K562 (cell line): ENCODE results near the gene STPG4. TPM values are rescaled to one million over a fixed set of nuclear protein-coding genes. Genes with fewer than 3 reads are reported as not detected.

Source experiments
- ATAC-seq: fragments of 200-7000 bp; cut with Tn5 transposase; 3 replicates; pipeline ENCODE4 v1.9.1; 2020; ENCODE audit warnings: moderate library complexity
- BruUV-seq: library from RNA; stranded (reverse); fragments of 400-500 nt; replicated peaks from 2 replicates; lab custom pipeline; 2021; lab: Mats Ljungman, UMichigan
- CTCF ChIA-PET: fragments of 300-600 bp; formaldehyde crosslinking; extraction: SDS; loops from one replicate; lab custom pipeline; 2021; ENCODE audit warnings: low intra/inter-chr PET ratio; lab: Yijun Ruan, JAX
- POLR2A ChIA-PET: fragments of 300-600, 350-650 bp; sonication (Branson Sonifier 250); formaldehyde crosslinking; extraction: SDS; loops from one replicate; lab custom pipeline; 2021; ENCODE audit warnings: antibody characterized with exemption, inconsistent platforms; lab: Yijun Ruan, JAX
- DNase-seq, 4 experiments: peaks; one replicate each; pipeline versions ENCODE4 v3.0.0 to v3.0.0-alpha.2; 2011 to 2018; ENCODE audit warnings: low spot score in 3 of 4, mixed read lengths in 3 of 4; ENCODE audit errors: extremely low read depth in 1 of 4
- FAIRE-seq: peaks from 2 replicates; lab custom pipeline; 2011; peaks lifted over from hg19 to GRCh38; lab: Jason Lieb, UNC
- H2AFZ ChIP-seq: 2 replicates; pipeline ENCODE4 v1.6.0; 2011; ENCODE audit warnings: low read depth, low read length, control low read depth, inconsistent platforms
- H3K27ac ChIP-seq: fragments of 200-600 bp; 3 replicates; pipeline ENCODE4 v1.8.0; 2011; ENCODE audit warnings: low read depth, mild to moderate bottlenecking, control low read depth, inconsistent platforms, low read length, moderate library complexity, mixed read lengths; ENCODE audit errors: extremely low read depth
- H3K27me3 ChIP-seq, 2 experiments: fragments of 300-600 bp in 1 of 2; 2 replicates in 1 of 2; 3 replicates in 1 of 2; pipeline versions ENCODE4 v1.6.0 to v1.8.0; 2011; ENCODE audit warnings: inconsistent platforms in 2 of 2, low read length in 2 of 2, mild to moderate bottlenecking in 1 of 2, mixed read lengths in 1 of 2, moderate library complexity in 1 of 2; ENCODE audit not compliant: control insufficient read depth in 2 of 2, insufficient read depth in 2 of 2
- H3K36me3 ChIP-seq: fragments of 300-600 bp; 3 replicates; pipeline ENCODE4 v1.8.0; 2011; ENCODE audit warnings: mild to moderate bottlenecking, low read length, inconsistent platforms; ENCODE audit not compliant: control insufficient read depth, insufficient read depth
- H3K4me1 ChIP-seq, 2 experiments: fragments of 200-600 bp in 1 of 2; replicated peaks in 1 of 2; 2 replicates in 1 of 2; 3 replicates in 1 of 2; pipeline versions ENCODE4 v1.5.1 to v1.8.0; 2011; ENCODE audit warnings: inconsistent platforms in 2 of 2, low read length in 2 of 2, mild to moderate bottlenecking in 1 of 2, mixed read lengths in 1 of 2, moderate library complexity in 1 of 2; ENCODE audit not compliant: control insufficient read depth in 2 of 2, insufficient read depth in 2 of 2
- H3K4me2 ChIP-seq: 2 replicates; pipeline ENCODE4 v1.6.1; 2011; ENCODE audit warnings: low read length, control low read depth, inconsistent platforms, mixed read lengths; ENCODE audit not compliant: insufficient read depth
- H3K4me3 ChIP-seq: fragments of 200-600 bp; sonication (generic), shearing (Covaris generic); 2 replicates; pipeline ENCODE4 v1.5.1; 2016; ENCODE audit warnings: control low read depth, inconsistent platforms
- H3K79me2 ChIP-seq: fragments of 200-600 bp; 3 replicates; pipeline ENCODE4 v1.8.0; 2011; ENCODE audit warnings: low read length, inconsistent platforms; ENCODE audit not compliant: control insufficient read depth, insufficient read depth
- H3K9ac ChIP-seq, 2 experiments: 2 replicates each; pipeline versions ENCODE4 v1.6.0 to v1.6.1; 2011; ENCODE audit warnings: low read depth in 2 of 2, low read length in 2 of 2, control low read depth in 1 of 2, inconsistent platforms in 1 of 2, mild to moderate bottlenecking in 1 of 2, mixed read lengths in 1 of 2; ENCODE audit not compliant: insufficient read depth in 1 of 2
- H3K9me1 ChIP-seq: one replicate; pipeline ENCODE4 v1.6.0; 2011; ENCODE audit warnings: inconsistent platforms, mild to moderate bottlenecking, low read length, moderate library complexity; ENCODE audit not compliant: control insufficient read depth, insufficient read depth
- H3K9me3 ChIP-seq: replicated peaks from 2 replicates; pipeline ENCODE4 v1.5.1; 2011; ENCODE audit warnings: low read depth, low read length, inconsistent platforms; ENCODE audit not compliant: control insufficient read depth, insufficient read depth
- H4K20me1 ChIP-seq: replicated peaks from 2 replicates; pipeline ENCODE4 v1.6.1; 2011; ENCODE audit warnings: low read length, inconsistent platforms, mixed read lengths; ENCODE audit not compliant: control insufficient read depth, insufficient read depth
- CEBPG ChIP-seq, 3 experiments: fragments of 200-800 bp in 1 of 3; sonication (Bioruptor generic) in 1 of 3; sonication (generic) in 1 of 3; formaldehyde crosslinking in 1 of 3; IDR thresholded peaks in 2 of 3; conservative IDR thresholded peaks in 1 of 3; 2 replicates each; pipeline versions ENCODE4 v1.6.1 to v1.8.0; 2016 to 2022; ENCODE audit warnings: missing compliant biosample characterization in 2 of 3, missing genetic modification characterization in 2 of 3, mild to moderate bottlenecking in 1 of 3, missing genetic modification reagents in 1 of 3
- MECOM ChIP-seq: fragments of 250-450 bp; sonication (Bioruptor Pico); IDR thresholded peaks from 2 replicates; pipeline ENCODE4 v1.8.0; 2022; ENCODE audit warnings: inconsistent platforms
- NR2C1 ChIP-seq, 2 experiments: fragments of 450-650 bp; IDR thresholded peaks; 2 replicates each; pipeline ENCODE4 v1.6.1; 2017; ENCODE audit warnings: mild to moderate bottlenecking in 2 of 2, antibody characterized with exemption in 1 of 2, inconsistent platforms in 1 of 2, missing compliant biosample characterization in 1 of 2, missing genetic modification characterization in 1 of 2
- RFX7 ChIP-seq: fragments of 250-450 bp; sonication (Bioruptor Pico); IDR thresholded peaks from 2 replicates; pipeline ENCODE4 v1.5.1; 2021; ENCODE audit warnings: mild to moderate bottlenecking
- XRCC4 ChIP-seq: IDR thresholded peaks from one replicate; pipeline ENCODE4 v1.6.1; 2011; ENCODE audit not compliant: insufficient read depth, insufficient read length; ENCODE audit errors: extremely low read depth
- ZFP1 ChIP-seq: fragments of 450-650 bp; formaldehyde crosslinking; IDR thresholded peaks from 2 replicates; pipeline ENCODE4 v1.4.0; 2020; ENCODE audit warnings: mild to moderate bottlenecking, mixed read lengths
- ZNF239 ChIP-seq: fragments of 250-450 bp; sonication (Bioruptor Pico); IDR thresholded peaks from 2 replicates; pipeline ENCODE4 v1.4.0; 2020; ENCODE audit warnings: mild to moderate bottlenecking
- WGBS: fragments of 100-300 bp; shearing (Covaris generic); methylation state at CpG from one replicate; pipeline ENCODE4 v1.1.6; 2016; ENCODE audit warnings: low coverage, mixed read lengths; ENCODE audit not compliant: insufficient coverage; ENCODE audit errors: missing lambda C conversion rate; 5-methylcytosine and 5-hydroxymethylcytosine counted together
- in situ Hi-C: fragments of 300-500 bp; cut with MboI; formaldehyde crosslinking; loops from 4 replicates; pipeline ENCODE4 v1.15.0; 2018; ENCODE audit warnings: inconsistent platforms, mixed read lengths
- intact Hi-C: fragments of 100-400 bp; cut with micrococcal nuclease; formaldehyde crosslinking; loops from 2 replicates; pipeline ENCODE4 v1.14.2; 2022
- polyA plus RNA-seq, 8 experiments: library from polyadenylated mRNA; depleted of rRNA in 4 of 8; stranded (reverse) in 5 of 8; unstranded in 3 of 8; fragments of >200 nt; fragmentation: Nextera tagmentation in 2 of 8; fragmentation: Illumina TruSeq in 1 of 8; extraction: Ambion mirVana in 2 of 8; extraction: Trizol in 1 of 8; gene quantifications; 2 replicates each; pipeline versions ENCODE4 v1.2.1 to v1.2.3, GENCODE V29; 2011 to 2014; ENCODE audit warnings: inconsistent platforms in 1 of 8, missing spikeins in 1 of 8
- total RNA-seq, 7 experiments: library from RNA; depleted of rRNA in 6 of 7; stranded (reverse); fragments of >200 nt in 6 of 7; fragmentation: Illumina TruSeq in 2 of 7; extraction: Trizol in 2 of 7; gene quantifications; 2 replicates each; pipeline versions ENCODE4 v1.2.1 to v1.2.3, GENCODE V29; 2011 to 2021; ENCODE audit warnings: low replicate concordance in 1 of 7
- TF ChIP-seq, protein P1 (sequence below): fragments of 450-650 bp; IDR thresholded peaks from 2 replicates; pipeline ENCODE4 v1.6.1; 2016; ENCODE audit warnings: mild to moderate bottlenecking, moderate library complexity

STPG4 gene
- total and polyA plus RNA-seq, 9 of the 15 experiments (the other 6 are each of a cell fraction or from before 2014, with no cell fraction given): 0.10 to 0.68 (median 0.22) TPM; not detected in 6

DNA sequence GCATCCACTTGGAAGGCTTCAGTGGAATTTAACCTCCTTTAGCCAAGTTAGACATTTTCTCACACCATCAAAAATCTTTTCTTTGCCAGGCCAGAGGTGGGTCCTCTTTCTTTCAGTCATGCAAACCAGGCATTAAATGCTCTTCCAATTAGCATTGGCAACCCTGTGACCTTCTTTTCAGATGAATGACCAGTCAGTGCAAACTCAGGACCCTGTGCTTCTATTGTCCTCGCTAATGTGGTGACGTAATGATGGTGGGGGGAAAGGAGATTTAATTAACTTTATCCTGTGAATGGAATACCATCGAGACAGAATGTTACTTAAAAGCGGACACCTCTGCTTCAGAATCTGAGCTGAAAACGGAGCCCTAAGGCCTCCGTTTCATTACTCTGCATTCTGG is 23.2 kb upstream of the STPG4 start (continued):
- TF ChIP-seq ZNF239 (CRISPR knock-in tag): no peak
- no peak for TF ChIP-seq RFX7 (CRISPR knock-in tag)
- TF ChIP-seq XRCC4: no peak
- TF ChIP-seq, all 486 proteins: peak for 0

DNA sequence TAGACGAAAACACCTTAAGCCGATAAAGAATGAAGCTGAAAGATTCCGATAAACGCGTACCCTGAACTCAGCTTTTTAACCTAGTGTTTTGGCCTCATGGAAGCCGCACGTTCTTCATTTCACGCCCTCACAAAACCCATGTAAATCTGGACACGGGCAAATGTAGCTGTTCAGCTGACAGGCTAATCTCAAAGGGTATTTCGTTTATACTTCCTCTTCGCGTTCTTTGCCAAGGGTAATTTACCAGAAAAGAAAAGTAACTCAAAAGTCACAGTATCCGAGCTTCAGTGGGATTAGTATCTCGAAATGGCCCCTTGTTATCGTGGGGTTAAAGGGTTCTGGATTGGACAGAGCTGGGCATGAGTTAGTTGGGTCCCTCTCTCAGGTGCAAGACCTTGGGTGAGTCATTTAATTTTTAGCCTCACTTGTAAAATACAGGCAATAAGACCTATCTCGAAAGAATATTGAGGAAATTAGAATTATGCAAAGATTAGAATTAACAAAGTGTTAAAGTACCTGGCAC is 22.0 kb upstream of the STPG4 start:
- intact Hi-C loops (no loop called here), in situ Hi-C loops (no loop called here)
- Histone ChIP-seq H2AFZ (peak overlapping the region; percentile 98), H3K9me1 (no peaks in the 10 kb centered on the region), H3K79me2 (peaks cover 45% of the 10 kb centered on the region), H3K4me3 (peak overlapping the region; percentile 78), H3K4me1 (peaks cover 7 to 35% of the 10 kb centered on the region in 2 experiments; a peak in 4 of 5 replicates), H3K4me2 (peak overlapping the region; percentile 99), H3K9me3 (no peaks in the 10 kb centered on the region), H3K36me3 (peaks cover 20% of the 10 kb centered on the region), H3K9ac (peak overlapping the region; percentile 100), H3K27me3 (no peaks in the 10 kb centered on the region; a peak in 1 of 5 replicates), H4K20me1 (peaks cover 34% of the 10 kb centered on the region), H3K27ac (peak overlapping the region; percentile 100)
- DNase-seq (peak in 1 of 4 experiments; percentile 33), ATAC-seq (no peak), FAIRE-seq (peak; percentile 56)
- ChIA-PET POLR2A (interaction anchor here (0.7 to 0.8 kb wide), 2 partner anchors 49 to 165 kb away, joined by 3 to 4 read pairs; no protein-coding TSS in a partner anchor), CTCF (no interaction called here)
- TSS peak; percentile 97 for BruUV-seq
- 5% methylated on average over 16 of the region's 16 CpGs for WGBS
- no peak for TF ChIP-seq CEBPG (CRISPR knock-in tag; IDR thresholded peaks at IDR 0.05)
- TF ChIP-seq CEBPG (tag; conservative IDR thresholded peaks at IDR 0.05 in 1 of 2, IDR thresholded peaks at IDR 0.05 in 1 of 2): 0 out of 4 replicates have a peak, but pooled peaks of 1 of the 2 experiments have one; percentile 4
- no peak for TF ChIP-seq NR2C1 (IDR thresholded peaks at IDR 0.05)
- peak; percentile 23; the same call in 1 of the 2 replicates for TF ChIP-seq NR2C1 (tag; IDR thresholded peaks at IDR 0.05)
- TF ChIP-seq, protein P1, sequence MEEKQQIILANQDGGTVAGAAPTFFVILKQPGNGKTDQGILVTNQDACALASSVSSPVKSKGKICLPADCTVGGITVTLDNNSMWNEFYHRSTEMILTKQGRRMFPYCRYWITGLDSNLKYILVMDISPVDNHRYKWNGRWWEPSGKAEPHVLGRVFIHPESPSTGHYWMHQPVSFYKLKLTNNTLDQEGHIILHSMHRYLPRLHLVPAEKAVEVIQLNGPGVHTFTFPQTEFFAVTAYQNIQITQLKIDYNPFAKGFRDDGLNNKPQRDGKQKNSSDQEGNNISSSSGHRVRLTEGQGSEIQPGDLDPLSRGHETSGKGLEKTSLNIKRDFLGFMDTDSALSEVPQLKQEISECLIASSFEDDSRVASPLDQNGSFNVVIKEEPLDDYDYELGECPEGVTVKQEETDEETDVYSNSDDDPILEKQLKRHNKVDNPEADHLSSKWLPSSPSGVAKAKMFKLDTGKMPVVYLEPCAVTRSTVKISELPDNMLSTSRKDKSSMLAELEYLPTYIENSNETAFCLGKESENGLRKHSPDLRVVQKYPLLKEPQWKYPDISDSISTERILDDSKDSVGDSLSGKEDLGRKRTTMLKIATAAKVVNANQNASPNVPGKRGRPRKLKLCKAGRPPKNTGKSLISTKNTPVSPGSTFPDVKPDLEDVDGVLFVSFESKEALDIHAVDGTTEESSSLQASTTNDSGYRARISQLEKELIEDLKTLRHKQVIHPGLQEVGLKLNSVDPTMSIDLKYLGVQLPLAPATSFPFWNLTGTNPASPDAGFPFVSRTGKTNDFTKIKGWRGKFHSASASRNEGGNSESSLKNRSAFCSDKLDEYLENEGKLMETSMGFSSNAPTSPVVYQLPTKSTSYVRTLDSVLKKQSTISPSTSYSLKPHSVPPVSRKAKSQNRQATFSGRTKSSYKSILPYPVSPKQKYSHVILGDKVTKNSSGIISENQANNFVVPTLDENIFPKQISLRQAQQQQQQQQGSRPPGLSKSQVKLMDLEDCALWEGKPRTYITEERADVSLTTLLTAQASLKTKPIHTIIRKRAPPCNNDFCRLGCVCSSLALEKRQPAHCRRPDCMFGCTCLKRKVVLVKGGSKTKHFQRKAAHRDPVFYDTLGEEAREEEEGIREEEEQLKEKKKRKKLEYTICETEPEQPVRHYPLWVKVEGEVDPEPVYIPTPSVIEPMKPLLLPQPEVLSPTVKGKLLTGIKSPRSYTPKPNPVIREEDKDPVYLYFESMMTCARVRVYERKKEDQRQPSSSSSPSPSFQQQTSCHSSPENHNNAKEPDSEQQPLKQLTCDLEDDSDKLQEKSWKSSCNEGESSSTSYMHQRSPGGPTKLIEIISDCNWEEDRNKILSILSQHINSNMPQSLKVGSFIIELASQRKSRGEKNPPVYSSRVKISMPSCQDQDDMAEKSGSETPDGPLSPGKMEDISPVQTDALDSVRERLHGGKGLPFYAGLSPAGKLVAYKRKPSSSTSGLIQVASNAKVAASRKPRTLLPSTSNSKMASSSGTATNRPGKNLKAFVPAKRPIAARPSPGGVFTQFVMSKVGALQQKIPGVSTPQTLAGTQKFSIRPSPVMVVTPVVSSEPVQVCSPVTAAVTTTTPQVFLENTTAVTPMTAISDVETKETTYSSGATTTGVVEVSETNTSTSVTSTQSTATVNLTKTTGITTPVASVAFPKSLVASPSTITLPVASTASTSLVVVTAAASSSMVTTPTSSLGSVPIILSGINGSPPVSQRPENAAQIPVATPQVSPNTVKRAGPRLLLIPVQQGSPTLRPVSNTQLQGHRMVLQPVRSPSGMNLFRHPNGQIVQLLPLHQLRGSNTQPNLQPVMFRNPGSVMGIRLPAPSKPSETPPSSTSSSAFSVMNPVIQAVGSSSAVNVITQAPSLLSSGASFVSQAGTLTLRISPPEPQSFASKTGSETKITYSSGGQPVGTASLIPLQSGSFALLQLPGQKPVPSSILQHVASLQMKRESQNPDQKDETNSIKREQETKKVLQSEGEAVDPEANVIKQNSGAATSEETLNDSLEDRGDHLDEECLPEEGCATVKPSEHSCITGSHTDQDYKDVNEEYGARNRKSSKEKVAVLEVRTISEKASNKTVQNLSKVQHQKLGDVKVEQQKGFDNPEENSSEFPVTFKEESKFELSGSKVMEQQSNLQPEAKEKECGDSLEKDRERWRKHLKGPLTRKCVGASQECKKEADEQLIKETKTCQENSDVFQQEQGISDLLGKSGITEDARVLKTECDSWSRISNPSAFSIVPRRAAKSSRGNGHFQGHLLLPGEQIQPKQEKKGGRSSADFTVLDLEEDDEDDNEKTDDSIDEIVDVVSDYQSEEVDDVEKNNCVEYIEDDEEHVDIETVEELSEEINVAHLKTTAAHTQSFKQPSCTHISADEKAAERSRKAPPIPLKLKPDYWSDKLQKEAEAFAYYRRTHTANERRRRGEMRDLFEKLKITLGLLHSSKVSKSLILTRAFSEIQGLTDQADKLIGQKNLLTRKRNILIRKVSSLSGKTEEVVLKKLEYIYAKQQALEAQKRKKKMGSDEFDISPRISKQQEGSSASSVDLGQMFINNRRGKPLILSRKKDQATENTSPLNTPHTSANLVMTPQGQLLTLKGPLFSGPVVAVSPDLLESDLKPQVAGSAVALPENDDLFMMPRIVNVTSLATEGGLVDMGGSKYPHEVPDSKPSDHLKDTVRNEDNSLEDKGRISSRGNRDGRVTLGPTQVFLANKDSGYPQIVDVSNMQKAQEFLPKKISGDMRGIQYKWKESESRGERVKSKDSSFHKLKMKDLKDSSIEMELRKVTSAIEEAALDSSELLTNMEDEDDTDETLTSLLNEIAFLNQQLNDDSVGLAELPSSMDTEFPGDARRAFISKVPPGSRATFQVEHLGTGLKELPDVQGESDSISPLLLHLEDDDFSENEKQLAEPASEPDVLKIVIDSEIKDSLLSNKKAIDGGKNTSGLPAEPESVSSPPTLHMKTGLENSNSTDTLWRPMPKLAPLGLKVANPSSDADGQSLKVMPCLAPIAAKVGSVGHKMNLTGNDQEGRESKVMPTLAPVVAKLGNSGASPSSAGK: peak; percentile 33; the same call in 1 of the 2 replicates
- 0 out of 2 replicates have a peak, but pooled peaks have one; percentile 24 for TF ChIP-seq ZFP1
- peak; percentile 79 for TF ChIP-seq MECOM
